OCI-LY1 (cell line): Measurements from ENCODE around the gene RPS3.

Experiments
- CTCF ChIP-seq: fragments of 200-600 bp; sonication (generic), shearing (Covaris generic); IDR thresholded peaks from 2 replicates; pipeline ENCODE4 v1.5.1; 2017; ENCODE audit warnings: mild to moderate bottlenecking, antibody characterized with exemption, low read length, moderate library complexity, mixed read lengths
- EZH2 ChIP-seq: fragments of 200-600 bp; sonication (generic), shearing (Covaris generic); IDR thresholded peaks from 2 replicates; pipeline ENCODE4 v1.8.0; 2017; ENCODE audit warnings: borderline replicate concordance, mixed run types, mild to moderate bottlenecking, antibody characterized with exemption, low read length, moderate library complexity, mixed read lengths

- TF ChIP-seq CTCF, result no peak
- no peak for TF ChIP-seq EZH2
These were observed 43.7 kb downstream of the RPS3 start for GRCh38 chr11:75443043-75443442.
